Forelimb muscle (tissue), 1 donor: Measurements from ENCODE around the gene PDGFB. TPM values are rescaled to one million over a fixed set of nuclear protein-coding genes. Genes with fewer than 3 reads are reported as not detected.

ENCODE experiments used
- DNase-seq: peaks from one replicate; pipeline ENCODE4 v3.0.0-alpha.2; 2013; ENCODE audit warnings: low read depth
- polyA plus RNA-seq: library from polyadenylated mRNA; unstranded; fragments of 120-200 nt; gene quantifications from one replicate; pipeline ENCODE4 v1.2.1, GENCODE V29; 2013; ENCODE audit not compliant: insufficient read length

PDGFB gene
- polyA plus RNA-seq, result 18.3 TPM

DNA sequence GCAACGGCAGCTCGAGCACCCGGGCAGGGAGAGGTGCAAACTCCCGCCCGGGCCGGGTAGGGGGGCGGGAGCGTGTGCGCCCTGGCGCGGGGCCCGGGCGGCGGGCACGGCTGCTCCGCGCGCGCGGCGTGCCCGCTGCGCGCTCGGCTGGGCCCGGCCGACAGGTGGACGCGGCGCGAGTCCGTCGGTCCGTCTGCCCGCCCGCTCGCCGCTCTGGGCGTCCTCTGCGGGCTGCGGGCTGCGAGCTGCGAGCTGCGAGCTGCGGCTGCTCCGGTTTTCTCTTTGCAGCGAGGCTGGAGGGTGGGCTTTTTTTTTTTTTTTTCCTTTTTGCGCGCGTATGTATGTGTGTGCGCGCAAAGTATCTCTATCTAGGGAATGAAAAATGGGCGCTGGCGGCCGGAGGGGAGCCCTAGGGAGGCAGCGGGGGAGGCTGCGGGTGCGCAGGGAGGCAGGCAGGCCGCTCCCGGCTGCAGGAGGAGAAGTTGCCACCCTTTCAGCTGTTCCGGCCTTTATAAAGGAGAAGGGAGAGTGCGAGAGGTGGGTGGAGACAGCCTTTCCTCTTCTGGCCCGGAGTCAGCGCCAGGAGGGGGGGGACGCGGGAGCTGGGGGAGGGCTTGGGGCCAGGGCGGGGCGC is at the start of gene PDGFB:
Gene PDGFB, minus strand, starts transcription at position 487 of the 634 bp plus-strand sequence. CDS start 1,019 bp downstream, outside the sequence.
- no peak for DNase-seq

DNA sequence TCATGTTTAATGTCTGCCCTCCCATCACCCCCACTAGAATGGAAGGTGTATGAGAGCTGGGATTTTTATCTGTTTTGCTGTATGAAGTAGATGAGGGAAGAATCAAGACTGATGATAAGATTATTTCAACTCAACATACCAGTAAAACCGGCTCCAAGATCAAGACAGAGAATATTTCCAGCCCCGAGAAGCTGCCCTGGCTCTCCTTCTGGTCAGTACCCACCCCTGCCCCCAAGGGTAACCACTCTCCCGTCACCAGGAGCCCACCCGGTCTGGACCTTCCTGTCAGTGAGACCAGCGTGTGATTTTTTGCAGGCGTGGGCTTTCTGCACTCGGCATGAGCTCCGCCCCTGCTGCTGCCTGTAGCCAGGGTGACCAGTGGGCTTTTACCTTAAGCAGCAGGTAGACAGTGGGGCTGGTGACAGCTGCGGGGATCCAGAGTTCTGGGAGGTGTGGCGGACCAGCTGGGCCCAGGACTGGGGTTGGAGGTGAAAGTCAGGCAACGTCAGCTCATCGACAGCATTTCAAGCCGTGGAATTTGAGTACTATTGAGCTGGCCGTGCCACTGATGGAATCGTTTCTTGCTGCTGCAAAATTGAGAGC is 49.1 kb upstream of the PDGFB start:
- DNase-seq, result no peak

DNA sequence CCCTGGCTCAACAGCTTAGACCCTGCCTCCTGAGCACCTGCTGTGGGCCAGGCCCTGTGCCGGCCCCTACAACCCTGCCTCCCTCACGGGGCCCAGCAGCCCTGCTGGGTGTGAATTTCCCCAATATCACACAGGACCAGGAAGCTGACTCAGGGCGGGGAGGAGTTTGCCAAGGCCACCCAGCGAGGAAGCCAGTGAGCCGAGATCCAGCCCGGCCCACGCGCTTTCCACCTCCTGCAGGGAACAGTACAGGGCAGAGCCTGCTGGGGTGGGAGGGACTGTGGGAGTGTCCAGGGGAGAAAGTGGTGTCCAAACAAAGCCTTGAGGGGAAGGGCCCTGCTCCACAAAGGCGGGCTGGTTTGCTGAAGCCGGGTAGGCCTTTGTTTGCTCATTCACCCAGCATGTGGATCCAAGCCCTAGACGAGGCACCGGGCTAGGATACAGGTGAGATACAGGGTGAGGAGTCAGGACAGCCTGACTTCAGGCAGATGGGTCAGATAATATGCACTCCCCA is 47.8 kb upstream of the PDGFB start:
- DNase-seq, result no peak

DNA sequence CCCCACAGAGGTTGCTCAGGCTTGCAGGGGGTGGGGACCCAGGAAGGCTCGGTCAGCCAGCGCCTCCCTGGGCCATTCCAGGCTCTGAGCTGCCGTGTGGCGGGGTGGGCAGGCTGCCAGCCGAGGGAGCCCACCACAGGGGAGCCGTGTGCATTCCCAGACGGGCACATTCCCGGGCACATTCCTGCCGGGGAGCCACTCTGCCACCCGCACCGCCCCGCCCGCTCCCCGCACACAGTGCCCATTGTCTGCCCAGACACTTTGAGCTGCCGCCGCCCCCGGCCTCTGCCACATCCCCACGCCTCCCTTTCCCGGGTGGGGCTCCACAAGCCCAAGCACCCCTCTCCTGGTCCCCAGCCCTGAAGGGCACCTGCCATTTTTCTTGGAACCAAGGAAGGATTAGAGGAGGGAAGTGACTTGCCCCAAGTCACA is 47.3 kb upstream of the PDGFB start:
- no peak for DNase-seq

DNA sequence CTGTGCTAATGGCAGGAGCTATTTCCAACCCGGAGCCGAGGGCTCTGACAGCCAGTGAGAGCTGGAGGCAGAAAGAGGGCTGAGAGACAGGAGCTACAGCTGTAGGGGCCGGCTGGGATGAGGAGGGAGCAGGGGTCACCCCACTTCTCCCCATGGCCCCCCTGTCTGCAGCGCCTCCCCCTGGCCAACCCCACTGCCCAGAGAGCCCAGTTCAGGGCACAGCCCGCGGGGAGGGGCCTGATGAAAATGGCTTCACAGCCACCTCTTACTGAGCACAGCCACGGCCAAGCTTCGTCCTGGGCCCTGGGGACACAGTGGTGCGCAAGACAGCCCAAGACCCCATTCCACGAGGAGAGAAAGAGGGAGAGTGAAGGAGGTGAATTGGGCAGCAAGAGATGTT is 46.7 kb upstream of the PDGFB start:
- no peak for DNase-seq

DNA sequence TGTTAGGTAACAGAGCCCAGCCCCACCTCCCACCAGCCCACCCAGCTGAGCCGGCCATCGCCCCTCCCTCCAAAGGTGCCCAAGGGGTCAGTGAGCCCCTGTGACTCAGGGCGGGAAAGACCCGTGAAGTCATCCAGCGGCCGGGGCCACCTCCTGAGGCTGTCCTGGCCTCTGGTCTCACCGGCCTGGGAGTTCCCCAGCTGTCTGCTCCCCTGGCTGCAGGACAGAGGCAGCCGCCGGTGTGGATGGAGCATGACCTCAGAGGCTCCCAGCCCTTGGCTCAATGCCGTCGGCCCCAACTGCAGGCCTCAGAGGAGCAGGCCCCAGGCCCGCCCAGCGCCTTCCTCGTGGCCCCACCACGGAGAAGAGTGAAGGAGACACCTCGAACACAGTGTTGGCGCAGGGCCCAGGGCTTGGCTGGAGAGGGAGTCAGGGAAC is 46.0 kb upstream of the PDGFB start:
- DNase-seq, result no peak

DNA sequence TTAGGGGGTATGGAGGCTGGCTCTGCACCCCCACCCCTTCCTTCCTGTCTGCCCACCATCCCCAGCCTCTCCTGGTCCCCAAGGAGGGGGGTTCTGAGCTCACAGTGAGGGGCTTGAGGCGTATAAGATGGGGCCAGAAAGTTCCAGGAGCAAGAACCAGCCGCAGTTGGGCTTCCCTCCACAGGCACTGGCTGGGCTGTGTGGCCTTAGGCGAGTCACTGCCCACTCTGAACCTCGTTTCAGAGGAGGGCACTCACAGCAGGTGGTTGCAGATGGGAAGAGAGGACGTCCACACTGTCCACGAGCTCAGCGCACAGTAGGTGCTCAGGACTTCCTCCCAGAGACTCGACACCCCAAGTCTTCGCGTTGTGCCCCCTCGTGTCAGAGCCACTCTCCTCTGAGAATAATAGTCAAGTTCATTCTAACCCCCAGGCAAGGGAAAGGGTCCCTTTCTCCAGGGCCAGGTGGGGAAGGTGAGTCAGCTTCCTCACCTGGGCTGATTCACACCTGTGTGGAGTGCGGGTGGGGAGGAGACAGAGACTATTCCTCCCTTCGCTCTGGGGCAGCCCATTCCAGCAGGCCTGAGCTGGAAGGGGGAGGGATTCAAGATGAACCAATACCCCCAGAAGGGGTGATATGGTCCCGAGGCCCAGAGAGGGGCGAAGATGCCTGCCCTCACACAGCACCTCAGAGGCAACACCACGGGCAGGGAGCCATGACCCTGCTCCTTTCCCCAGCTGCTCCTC is 45.4 kb upstream of the PDGFB start:
- DNase-seq, result no peak

DNA sequence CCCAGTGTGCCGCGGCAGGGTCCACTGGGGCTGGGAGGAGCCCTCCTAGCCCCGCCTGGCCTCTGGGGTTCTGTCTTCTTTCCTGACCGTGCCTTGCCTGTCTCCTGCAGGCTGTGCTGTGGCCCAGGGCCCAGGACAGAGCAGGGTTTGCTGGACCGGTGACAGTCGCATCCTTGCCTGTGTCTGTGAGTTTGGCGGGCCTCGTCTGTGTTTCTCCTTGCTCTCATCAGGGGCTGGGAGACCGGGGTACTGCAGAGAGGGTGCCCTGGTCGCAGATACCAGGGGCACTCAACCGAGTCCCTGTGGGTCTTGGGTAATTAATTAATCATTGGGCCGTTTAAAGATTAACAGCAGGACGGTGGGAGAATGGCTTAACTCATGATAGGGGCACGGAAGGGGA is 44.8 kb upstream of the PDGFB start:
- no peak for DNase-seq

DNA sequence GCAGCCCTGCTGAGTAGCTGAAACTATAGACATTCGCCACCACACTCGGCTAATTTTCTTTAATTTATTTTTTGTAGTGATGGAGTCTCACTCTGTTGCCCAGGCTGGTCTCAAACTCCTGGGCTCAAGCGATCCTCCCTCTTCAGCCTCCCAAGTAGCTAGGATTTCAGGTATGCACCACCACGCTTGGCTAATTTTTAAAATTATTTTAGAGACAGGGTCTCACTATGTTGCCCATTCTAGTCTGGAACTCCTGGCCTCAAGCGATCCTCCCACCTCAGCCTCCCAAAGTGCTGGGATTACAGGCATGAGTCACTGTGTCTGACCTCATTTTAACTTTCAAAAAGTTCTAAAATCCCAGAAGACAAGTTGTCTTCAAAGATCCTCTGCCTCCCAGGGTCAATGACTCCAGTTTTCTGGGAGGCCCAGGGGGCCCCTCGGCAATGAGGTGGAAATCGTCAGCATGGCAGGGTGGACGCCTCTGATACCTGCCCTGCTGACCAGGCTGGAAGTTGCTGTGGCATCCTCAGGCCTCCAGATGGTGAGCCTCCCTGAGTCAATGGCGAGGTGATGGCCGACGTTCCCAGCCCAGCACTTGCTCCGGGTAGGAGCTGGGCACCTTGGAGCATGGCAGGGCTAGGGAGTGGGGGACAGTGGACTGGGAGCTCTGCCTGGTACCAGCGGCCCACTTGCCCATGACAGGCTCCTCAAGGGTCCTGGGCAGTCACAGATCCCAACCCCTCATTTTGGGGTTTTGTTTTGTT is 43.5 kb upstream of the PDGFB start:
- DNase-seq, result no peak

DNA sequence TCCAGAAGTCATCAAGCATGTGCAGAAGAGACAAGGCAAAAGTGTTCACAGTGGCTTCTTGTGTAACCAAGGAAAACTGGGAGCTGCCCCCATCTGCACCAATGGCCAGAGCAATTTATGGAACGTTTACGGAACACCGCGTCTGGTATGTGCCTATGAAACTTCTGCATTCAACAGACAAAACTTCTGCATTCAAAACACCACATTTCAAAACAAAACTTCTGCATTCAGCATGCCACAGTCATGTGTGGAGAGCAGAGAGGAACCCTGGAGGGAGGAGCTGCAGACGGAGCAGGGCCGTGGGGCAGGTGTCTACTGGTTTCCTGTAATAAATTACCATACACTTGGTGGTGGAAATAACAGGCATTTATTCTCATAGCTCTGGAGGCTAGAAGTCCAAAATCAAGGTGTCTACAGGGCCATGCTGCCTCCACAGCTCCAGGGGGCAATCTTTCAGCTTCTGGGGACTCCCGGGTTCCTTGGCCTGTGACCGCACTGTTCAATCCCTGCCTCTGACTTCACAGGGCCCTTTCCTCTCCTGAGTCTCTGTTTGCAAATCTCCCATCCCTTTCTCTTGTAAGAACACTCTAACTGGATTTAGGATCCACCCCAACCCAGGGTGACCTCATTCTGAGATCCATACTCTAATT is 42.4 kb upstream of the PDGFB start:
- DNase-seq, result no peak

DNA sequence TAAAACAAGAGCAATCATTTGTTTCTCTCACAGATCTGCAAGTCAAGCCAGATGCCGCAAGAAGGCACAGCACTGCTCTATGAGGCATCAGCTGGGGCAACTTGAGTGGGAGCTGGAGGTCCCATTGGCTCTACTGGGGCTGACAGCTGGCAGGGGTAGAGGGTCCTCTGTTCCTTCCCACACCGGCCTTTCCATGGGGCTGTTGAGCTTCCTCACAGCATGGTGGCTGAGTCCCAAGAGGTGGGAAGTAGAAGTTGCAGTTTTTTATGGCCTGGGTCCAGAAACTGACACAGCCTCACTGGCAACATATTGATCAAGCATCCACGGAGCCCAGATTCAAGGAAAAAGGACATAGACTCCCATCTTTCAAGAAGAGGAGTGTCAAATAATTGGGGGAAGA is 40.2 kb upstream of the PDGFB start:
- DNase-seq, result no peak

DNA sequence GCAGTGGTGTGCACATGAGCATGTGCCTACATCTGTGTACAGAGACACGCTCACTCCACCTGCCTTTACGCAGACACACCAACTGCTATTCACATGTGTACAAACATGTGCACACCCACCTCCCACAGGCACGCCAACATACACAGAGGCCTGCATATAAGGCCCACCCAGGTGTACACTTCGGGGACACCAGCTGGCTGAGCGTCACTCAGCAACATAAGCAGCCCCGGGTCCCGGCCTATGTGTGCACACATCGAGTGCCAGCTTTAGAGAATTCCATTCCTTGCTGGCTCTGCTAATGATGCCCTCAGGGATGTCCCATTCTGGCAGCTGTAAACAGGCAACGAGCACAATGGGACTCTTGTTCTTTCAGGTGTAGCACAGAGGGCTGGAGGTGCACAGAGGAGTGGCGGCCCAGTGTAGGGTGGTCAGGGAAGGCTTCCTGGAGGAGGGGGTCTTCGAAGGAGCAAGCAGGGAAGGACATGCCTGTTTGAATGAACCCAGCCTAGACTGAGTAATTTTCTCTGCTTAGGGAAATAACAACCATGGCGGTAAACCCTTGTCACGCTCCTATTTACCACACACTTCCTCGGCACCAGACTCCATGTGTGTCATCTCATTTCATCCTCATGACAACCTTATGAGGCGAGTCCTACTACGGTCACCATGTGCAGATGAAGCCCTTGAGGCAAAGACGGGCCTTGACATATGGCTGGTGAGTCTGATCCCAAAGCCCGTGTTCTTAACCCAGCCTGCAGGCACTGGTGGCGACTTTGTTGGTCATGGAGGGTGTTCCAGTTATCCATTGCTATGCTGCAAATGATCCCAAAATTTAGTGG is 39.6 kb upstream of the PDGFB start:
- no peak for DNase-seq

DNA sequence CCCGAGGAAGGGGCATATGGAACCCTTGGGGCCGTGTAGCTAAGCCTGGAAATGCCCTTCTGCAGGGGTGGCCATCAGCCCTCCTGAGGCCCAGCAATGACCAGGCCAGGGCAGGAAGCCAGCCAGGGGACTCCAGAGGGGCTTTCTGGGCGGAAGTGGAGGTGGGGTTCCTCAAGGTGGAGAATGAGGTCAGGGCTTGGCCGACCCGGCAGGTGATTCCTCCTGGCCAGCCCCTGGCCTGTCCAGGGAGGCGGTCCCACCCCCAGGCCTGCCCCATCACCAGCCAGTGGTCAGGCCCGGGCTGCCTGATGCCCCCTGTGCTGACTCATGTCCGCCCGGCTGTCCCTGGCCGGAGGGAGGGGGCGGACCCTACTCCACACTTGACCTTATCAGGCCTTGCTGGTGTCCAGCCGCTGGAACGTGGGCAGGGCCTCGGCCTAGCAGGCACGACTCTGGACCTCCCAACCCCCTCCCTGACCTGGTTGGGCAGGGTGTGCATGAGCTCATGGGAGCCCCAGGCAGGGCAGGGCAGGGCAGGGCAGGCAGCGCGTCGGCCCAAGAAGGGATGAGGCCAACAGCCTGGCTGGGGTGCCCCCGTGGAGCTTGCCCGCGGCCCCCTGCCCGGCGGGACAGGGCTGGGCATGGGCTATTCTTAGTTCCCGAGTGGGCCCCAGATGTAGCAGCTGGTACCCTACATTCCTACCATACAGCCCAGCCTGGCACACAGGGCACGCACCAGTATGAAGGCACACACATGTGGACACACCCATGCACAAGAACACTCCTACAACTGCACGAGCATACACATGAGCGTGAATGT is 38.8 kb upstream of the PDGFB start:
- DNase-seq, result no peak

DNA sequence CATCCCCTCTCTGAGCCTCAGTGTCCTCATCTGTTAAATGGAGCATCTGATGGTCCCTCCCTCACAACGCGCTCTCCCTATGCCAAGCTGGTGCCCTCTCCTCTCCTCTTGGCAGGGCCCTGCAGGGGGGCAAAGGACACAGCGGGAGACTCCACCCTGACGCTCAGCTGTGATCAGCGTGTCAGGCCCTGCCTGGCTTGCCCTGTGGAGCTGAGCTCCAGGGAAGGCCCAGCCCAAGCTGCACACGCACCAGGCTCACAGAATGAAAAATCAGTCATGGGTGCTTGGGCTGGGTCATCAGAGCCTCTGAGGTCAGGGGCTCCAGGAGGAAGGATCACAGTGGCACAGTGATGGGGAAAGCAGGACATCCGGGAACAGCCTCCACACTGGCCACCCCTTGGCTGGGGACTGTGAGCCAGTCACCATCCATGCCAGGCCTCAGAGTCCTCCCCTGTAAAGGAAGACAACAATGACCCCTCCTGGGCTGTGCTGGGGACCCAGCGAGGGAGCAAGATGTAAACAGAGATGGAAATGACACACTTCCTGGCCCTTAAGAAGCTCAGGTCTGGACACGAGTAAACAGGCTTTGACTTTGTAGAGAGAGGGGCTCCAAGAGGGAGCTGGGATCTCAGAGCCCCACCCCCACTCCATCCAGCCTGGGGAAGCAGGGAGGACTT is 38.0 kb upstream of the PDGFB start:
- no peak for DNase-seq

DNA sequence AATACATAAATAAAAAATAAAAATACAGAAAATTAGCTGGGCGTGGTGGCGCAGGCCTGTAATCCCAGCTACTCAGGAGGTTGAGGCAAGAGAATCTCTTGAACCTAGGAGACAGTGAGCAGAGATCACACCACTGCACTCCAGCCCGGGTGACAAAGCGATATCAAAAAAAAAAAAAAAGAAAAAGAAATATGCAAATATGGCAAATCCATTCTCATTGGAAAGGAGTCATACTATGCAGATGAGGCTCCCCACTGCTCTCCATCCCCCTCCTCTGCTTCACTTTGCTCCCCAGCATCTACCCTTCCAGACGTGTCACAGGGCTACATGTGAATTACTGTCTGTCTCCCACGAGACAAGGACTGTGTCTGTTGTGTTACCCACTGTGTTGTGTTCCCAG is 36.3 kb upstream of the PDGFB start:
- no peak for DNase-seq

DNA sequence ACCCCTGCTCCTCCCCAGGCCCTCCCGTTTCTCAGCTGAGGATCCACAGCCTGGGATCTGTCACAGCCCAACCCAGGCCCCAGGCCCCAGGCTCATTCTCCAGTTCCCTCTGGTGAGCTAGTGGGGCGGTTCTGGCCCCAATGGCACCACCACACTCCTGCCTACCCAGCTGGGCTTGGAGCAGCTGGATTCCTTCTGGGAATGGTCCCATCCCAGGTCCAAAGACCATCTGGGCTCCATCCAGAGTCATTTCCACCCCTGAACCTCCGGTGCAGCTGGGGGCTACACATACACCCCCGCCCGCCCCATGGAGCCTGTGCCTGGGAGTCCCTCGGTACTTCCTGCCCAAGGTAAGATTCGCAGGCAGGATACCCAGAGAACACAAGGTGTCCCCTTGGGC is 35.5 kb upstream of the PDGFB start:
- DNase-seq, result no peak

DNA sequence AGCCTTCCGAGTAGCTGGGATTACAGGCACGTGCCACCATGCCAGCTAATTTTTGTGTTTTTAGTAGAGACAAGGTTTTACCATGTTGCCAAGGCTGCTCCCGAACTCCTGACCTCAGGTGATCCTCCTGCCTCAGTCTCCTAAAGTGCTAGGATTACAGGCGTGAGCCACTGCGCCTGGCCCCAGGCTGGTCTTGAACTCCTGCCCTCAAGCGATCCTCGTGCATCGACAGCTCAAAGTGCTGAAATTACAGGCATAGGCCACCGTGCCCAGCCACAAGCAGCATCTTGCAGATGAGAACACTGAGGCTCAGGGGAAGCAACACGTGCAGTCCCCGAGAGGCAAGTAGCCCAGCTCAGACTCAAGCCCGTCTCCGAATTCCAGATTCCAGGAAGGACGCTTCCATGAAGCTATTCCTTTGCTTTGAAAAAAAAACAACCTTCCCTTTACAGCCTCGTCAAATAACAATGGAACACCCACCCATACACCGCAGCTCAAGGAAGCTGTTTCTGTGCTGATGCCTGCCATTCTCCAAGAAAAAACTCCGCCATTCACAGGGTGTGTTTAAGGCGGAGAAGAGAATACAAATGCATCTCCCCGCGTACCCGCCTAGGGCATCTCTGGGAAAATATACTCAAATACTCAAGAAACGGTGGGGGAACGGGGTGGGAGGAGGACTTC is 34.5 kb upstream of the PDGFB start:
- DNase-seq, result no peak

DNA sequence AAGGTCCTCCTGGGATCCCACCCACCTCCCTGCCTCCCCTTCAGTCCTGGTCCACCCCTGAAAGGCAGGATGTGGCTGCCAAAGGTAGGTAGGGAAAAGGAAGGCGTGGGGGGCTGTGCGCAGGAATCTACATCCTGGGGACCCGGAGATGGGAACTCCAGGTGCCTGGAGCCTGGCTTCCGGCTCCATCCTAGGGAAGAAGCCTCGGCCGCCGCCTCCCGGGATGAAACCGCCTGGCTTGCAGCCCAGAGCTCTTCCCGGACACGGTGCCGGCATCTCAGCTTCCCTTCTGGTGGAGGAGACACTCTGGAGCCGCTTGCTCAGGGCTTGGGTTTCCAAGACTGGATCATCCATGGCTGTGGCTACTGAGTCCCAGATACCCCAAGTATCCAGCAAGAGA is 33.3 kb upstream of the PDGFB start:
- no peak for DNase-seq
